ENCODE measurements around the gene EDA.

The EDA gene

DNA sequence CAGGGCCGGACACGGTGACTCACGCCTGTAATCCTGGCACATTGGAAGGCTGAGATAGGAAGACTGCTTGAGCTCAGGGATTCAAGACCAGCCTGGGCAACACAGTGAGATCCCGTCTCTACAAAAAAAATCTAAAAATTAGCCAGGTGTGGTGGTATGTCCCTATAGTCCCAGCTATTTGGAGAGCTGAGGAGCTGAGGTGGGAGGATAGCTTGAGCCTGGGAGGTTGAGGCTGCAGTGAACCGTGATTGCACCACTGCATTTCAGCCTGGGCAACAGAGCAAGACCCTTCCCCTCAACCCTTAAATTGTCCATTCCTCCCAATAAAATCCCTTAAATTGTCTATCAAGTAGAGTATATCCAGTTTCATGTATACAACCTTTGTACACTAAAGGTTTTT lies 463.4 kb downstream of the EDA start:
- DNase-seq (ENCODE audit: low read depth): no peak

DNA sequence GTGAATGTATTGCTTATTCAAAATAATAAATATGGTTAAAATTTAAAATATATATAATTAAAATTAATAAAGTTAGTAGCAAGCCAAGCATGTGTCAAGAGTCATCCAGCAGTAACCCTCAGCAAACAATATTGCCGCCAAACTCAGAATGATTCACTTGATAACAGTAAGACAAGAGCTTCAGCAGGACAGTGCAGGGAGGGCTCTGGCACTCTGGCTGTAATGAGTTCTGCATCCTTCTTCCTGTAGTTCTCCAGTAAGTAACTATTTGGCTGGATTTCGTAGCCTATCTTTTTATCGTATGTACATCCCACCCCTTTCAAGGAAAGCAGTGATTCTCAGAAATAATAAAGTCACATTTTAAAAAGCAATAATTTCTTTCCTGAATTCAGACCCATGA lies 464.0 kb downstream of the EDA start:
- DNase-seq (ENCODE audit: low read depth): no peak

DNA sequence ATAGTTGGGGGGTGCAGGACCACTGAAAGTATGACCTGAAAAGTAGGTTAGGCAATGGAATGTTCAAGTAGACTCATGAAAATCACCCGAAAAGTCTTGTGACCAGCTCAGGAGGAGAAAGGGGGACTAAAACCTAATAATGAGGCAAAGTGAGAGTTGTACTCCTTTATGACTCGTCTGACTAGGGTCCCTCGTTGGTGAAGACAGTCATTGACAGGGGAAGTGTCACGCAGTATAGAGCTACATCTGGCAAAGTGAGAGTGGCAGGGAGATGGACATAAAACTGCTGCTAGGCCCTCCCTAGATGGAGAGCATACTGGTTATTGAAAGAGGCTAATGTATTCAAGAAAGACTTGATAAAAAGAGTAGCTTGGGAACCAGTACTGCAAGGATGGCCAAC lies 466.8 kb downstream of the EDA start:
- DNase-seq (ENCODE audit: low read depth): no peak

DNA sequence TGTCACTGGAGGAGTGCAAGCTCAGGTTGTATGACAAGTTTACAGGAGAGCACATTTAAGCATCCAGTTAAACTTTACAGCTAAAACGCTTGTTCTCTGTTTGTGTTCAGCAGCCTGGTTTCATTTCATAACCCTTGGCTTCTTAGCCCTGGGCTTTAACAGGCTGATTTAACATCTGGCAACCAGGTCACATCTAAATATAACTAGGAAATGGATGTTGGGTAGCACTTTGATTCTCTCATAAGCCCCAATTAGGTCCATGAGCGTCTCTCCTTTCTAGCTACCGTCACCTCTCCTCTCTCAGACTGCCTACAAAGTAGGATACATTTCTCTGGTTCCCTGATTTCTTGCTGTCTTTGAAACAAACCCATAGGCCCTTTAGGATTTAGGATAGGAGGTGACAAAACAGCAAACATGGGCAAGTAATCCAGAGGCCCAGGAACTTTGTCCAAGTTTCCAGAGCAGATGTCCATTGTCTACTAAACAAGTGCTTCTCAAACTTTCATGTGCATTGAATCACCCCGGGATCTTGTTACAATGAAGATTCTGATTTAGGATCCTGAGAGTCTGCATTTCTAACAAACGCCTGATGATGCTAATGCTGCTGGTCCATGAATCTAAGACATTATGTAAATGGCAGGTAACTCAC lies 468.8 kb downstream of the EDA start:
- no peak for DNase-seq (ENCODE audit: low read depth)

DNA sequence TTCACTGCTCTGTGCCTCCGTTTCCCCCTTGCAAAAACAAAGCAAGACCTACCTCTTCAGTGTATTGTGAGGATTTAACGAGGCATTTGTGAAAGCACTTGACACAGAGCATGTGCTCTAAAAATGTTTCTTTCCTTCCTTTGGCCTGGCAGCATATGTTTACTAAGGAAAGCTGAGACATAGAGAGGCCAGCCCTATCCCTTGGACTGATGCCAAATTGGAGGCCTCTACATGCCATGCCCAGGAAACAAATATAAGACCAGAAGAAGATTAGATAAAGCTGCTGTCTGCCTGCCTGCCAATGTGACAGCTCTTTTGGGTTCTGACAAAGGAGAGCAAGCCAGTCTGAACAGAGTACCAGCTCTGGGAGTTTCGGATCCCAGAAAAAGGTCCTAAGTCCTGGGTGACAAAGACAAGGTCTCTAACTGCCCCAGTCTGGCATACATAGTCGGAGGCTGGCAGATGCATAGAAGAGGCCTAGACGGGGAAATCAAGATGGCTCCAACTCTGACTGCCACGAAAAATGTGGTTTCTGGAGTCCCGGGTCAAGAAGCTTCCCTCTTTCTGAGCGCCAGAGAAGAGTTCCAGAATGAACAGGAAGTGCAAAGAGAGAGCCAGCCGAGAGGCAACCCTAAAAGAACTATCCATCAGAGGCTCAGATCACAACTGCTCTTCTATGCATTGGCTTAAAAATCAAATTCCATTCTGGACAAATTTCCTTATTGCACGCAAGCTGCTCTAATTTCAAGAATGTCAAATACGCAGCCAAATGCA lies 472.1 kb downstream of the EDA start:
- DNase-seq (ENCODE audit: low read depth): no peak

DNA sequence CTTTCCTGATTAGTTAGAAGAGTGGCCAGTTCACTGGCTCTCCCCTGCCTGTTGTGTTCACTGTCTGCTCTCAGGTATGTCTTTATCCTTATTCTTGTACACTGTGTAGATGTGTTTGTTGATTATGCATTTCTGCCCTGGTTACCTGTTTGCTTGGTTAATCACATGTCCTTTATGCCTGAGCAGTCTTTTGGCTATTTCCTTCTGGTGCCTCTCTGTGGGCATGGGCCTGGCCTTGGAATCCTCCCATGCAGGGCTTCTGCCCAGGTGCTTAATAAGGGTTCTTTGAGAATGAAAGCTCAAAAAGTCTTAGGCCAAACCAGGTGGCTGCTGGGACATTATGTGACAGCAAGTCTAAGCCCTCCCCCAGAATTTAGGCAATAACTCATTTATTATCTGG lies 472.8 kb downstream of the EDA start:
- DNase-seq (ENCODE audit: low read depth): no peak
